WI38 (cell line): Measurements from ENCODE around the gene CHST5.

ENCODE experiments used
- H3K4me3 ChIP-seq: 2 replicates; pipeline ENCODE4 v1.5.1; 2011; ENCODE audit warnings: low read depth, mild to moderate bottlenecking, control low read depth, low read length
- TF ChIP-seq, protein P1 (sequence below): IDR thresholded peaks from 2 replicates; pipeline ENCODE4 v1.5.1; 2012; ENCODE audit warnings: low read depth, mild to moderate bottlenecking, control low read depth, low read length

CHST5 gene

DNA sequence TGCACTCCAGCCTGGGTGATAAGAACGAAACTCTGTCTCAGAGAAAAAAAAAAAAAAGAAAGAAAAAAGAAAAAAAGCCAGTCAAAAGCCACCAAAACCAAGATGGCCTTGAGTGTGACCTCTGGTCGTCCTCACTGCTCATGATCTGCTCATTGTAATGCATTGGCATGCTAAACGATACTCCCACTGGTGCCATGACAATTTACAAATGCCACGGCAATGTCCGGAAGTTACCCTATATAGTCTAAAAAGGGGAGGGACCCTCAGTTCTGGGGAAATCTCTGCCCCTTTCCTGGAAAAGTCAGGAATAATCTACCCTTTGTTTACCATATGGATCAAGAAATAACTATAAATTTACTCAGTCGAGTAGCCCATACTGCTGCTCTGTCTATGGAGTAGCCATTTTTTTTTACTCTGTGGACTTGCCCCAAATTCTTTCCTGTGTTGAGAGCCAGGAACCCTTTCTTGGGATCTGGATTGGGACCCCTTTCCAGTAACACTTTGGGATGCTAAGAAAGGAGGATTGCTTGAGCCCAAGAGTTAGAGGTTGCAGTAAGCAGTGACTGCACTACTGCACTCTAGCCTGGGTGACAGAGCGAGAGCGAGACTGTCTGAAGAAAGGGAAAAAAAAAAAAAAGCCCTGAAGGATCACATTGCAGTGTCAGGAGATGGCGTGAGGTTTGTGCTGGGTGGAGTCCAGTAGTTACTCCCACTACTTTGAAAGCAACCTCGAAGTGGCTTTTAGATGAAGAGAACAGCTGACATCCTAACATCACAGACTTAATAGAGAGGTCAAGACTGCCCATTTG lies 23.9 kb upstream of the CHST5 start:
- TF ChIP-seq, protein P1, sequence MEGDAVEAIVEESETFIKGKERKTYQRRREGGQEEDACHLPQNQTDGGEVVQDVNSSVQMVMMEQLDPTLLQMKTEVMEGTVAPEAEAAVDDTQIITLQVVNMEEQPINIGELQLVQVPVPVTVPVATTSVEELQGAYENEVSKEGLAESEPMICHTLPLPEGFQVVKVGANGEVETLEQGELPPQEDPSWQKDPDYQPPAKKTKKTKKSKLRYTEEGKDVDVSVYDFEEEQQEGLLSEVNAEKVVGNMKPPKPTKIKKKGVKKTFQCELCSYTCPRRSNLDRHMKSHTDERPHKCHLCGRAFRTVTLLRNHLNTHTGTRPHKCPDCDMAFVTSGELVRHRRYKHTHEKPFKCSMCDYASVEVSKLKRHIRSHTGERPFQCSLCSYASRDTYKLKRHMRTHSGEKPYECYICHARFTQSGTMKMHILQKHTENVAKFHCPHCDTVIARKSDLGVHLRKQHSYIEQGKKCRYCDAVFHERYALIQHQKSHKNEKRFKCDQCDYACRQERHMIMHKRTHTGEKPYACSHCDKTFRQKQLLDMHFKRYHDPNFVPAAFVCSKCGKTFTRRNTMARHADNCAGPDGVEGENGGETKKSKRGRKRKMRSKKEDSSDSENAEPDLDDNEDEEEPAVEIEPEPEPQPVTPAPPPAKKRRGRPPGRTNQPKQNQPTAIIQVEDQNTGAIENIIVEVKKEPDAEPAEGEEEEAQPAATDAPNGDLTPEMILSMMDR = no peak
- no peak overlapping the region for H3K4me3 ChIP-seq

DNA sequence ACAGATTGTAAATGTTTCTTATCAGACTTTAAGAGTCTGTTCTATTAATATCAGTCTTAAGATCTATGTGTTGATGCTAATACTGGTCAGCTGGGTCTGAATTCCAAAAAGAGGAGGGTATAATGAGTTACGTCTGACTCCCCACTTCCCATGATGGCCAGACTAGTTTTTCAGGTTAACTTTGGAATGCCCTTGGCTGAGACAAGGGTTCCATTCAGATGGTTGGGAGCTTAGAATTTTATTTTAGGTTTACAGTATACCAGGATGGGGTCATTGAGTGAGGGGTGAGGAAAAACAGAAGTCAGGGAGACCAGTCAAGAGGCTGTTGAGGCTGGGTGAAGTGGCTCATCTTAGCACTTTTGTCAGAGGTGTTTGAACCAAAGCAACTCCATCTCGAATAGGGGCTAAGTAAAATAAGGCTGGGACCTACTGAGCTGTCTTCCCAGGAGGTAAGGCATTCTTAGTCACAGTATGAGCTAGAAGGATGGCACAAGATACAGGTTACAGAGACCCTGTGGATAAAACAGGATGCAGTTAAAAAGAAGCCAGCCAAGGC lies 23.0 kb upstream of the CHST5 start:
- TF ChIP-seq, protein P1 = no peak
- no peak overlapping the region for H3K4me3 ChIP-seq

DNA sequence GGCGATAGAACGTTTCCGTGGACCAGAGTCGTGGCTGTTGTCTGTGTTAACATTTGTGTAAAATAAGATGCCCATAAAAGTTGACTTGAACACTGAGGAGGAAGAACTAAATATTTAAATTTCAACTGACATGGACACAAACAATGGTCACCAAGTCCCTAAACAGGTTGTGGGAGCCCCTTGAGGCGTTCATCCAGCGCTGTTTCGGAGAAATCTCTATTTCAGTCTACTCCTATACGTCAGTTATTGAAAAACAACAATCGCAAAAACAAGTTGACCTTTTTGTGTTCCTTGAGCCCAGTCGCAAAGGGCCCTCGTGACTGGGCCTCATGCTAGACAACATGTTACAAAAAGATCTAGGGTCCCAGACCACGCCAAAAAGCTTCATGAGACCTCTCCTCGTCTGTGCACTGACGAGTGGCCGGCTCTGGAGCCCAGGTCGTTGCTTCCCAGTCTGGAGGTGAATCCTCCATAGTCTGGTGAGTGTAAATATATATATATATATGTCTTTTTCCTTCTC lies 20.6 kb upstream of the CHST5 start:
- H3K4me3 ChIP-seq = peak overlapping the region; percentile 72
- TF ChIP-seq, protein P1 = no peak

DNA sequence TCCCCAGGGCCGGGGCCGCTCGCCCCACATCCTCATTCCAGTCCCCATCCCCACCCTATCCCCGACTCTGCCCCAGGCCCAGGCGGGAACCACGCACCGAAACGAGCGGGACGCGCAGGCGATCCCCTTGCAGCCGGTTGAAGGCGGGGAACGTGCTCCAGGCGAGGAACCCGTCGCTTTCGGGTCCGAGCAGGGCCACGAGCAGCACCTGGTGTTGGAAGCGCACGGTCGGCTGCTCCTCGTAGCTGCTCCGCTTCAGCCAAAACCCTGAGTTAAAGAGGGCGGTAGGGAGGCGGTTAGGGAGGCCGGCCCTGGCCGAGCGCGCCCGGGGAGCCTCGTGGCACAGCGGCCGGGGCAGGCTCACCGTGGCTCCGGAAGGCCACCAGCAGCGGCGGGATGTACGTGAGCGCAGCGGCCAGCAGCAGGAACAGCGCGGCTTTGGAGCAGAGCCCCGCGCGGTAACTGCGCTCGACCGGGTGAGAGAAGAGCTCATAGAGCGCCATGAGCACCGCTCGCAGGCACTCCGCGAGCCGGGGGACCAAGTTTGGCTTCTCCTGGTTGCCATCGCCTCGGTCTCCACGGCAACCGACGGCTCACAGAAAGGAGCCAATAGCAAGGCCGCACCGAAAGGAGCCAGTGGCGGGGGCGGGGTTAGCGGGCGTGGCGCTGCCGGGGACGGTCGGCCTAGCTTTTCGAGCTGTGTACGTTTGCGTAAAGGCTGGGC lies 20.0 kb upstream of the CHST5 start, which contains the start of gene TMEM231:
Gene TMEM231, minus strand, starts transcription at position 546 of the 724 bp plus-strand sequence. Its CDS starts 43 bp downstream, at position 503.
- TF ChIP-seq, protein P1 = no peak
- H3K4me3 ChIP-seq = peak within 1 kb of the TSS; percentile 72

DNA sequence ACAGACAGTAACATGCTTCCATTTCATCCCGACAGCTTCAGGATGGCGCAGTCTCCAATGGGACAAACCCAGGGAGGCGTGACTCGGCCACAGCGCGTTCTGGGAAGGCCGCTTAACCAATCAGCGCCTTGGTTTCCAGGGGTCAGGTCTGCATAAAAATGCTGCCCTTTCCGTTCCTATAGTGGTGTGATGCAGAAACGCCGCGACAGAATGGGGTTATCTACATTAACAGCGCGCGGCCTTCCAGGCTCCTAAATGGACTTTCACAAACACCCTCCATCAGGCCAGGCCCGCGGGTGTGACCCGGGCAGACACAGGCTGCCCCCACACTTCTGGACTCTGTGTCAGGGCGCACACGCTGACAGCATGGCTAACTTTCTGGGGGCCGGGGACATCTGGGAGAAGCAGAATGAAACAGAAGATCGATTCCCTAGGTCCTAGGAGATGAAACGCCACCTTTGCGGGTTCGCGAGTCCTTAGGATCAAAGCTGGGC lies 19.4 kb upstream of the CHST5 start:
- peak overlapping the region; percentile 72 for H3K4me3 ChIP-seq
- TF ChIP-seq, protein P1 = no peak

DNA sequence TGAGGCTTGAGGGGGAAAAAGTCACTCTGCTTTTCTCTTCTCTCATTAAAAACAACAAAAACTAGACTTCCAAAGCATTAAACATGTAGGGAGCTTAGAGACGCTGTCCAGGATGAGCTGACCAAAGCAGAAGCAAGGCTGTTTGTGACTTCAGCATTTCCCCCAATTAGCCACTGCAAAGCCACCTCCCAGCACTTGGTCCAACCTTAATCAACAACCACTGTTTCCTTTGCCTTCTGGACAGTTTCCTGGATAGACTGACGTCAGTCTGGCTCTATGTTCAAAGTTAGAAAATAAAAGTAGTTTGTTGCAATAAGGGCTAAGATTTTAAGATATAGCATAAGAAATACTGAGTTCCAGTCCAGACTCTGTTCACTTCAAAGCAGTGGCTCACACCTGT lies 17.0 kb upstream of the CHST5 start:
- H3K4me3 ChIP-seq = no peak overlapping the region
- TF ChIP-seq, protein P1 = no peak
